ENCODE data around the gene MTARC2. TPM values are rescaled to one million over a fixed set of nuclear protein-coding genes. Genes with fewer than 3 reads are reported as not detected.

The MTARC2 gene
- total RNA-seq, 1 experiment from 2014 or later = 13.3 TPM

DNA sequence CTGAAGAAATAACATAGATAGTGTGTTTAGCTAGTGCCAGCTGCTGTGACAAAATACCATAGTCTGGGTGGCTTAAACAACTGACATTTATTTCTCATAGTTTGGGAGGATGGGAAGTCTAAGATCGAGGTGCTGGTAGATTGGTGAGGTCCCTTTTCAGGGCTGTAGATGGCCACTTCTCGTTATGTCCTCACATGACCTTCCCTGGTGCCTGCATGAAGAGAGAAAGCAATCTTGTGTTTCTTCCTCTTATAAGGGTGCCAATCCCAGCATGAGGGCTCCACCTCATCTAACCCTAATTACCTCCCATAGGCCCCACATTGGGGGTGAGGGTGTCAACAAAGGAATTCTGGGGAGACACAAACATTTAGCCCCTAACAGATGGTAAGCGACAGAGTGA is 9.3 kb downstream of the MTARC2 start:
- ATAC-seq (no peak), DNase-seq (no peak)
- H3K9ac ChIP-seq (ENCODE audit: low read length) = no peak overlapping the region
- H3K27me3 ChIP-seq (ENCODE audit: low read length) = no peaks in the 10 kb centered on the region
- peaks cover 14% of the 10 kb centered on the region for H3K79me2 ChIP-seq (ENCODE audit: low read length)
- H2AFZ ChIP-seq (ENCODE audit: low read length) = no peak overlapping the region
- H3K36me3 ChIP-seq (ENCODE audit: low read depth, low read length) = peaks cover 18% of the 10 kb centered on the region
- intact Hi-C loops (cut with micrococcal nuclease) = no loop called here
- no peaks in the 10 kb centered on the region for H3K9me3 ChIP-seq (ENCODE audit: low read length)
- no peak overlapping the region for H3K27ac ChIP-seq (ENCODE audit: low read length)
- H3K4me3 ChIP-seq (ENCODE audit: low read length) = no peak overlapping the region
- H3K4me2 ChIP-seq (ENCODE audit: low read length) = no peak overlapping the region
- ChIA-PET POLR2A (ENCODE audit: unreplicated experiment) (no interaction called here), CTCF (no interaction called here)
- no peaks in the 10 kb centered on the region for H3K9me2 ChIP-seq (replicated peaks; ENCODE audit: low read length)
- TF ChIP-seq EZH2phosphoT487 (IDR thresholded peaks at IDR 0.05; ENCODE audit: borderline replicate concordance, low read length) = no peak
- TF ChIP-seq, protein P1, sequence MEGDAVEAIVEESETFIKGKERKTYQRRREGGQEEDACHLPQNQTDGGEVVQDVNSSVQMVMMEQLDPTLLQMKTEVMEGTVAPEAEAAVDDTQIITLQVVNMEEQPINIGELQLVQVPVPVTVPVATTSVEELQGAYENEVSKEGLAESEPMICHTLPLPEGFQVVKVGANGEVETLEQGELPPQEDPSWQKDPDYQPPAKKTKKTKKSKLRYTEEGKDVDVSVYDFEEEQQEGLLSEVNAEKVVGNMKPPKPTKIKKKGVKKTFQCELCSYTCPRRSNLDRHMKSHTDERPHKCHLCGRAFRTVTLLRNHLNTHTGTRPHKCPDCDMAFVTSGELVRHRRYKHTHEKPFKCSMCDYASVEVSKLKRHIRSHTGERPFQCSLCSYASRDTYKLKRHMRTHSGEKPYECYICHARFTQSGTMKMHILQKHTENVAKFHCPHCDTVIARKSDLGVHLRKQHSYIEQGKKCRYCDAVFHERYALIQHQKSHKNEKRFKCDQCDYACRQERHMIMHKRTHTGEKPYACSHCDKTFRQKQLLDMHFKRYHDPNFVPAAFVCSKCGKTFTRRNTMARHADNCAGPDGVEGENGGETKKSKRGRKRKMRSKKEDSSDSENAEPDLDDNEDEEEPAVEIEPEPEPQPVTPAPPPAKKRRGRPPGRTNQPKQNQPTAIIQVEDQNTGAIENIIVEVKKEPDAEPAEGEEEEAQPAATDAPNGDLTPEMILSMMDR (conservative IDR thresholded peaks at IDR 0.05; ENCODE audit: low read depth, low read length) = no peak
- no peak for TF ChIP-seq EZH2 (IDR thresholded peaks at IDR 0.05; ENCODE audit: low read length, unreplicated experiment)
- H3K4me1 ChIP-seq (ENCODE audit: insufficient read depth, low read length) = no peaks in the 10 kb centered on the region
- BruUV-seq (replicated peaks) = no TSS peak
- H3F3A ChIP-seq (ENCODE audit: low read length, unreplicated experiment) = no peaks in the 10 kb centered on the region
- no peaks in the 10 kb centered on the region for H4K20me1 ChIP-seq (ENCODE audit: low read length)

GRCh38 chr1:220759147-220759546 is 11.0 kb downstream of the MTARC2 start:
- no peaks in the 10 kb centered on the region for H3K9me3 ChIP-seq (ENCODE audit: low read length)
- H3K9ac ChIP-seq (ENCODE audit: low read length) = no peak overlapping the region
- BruUV-seq (replicated peaks) = no TSS peak
- ATAC-seq (no peak), DNase-seq (no peak)
- intact Hi-C loops (cut with micrococcal nuclease) = no loop called here
- TF ChIP-seq EZH2 (IDR thresholded peaks at IDR 0.05; ENCODE audit: low read length, unreplicated experiment) (no peak), EZH2phosphoT487 (IDR thresholded peaks at IDR 0.05; ENCODE audit: borderline replicate concordance, low read length) (no peak)
- TF ChIP-seq, protein P1 (conservative IDR thresholded peaks at IDR 0.05; ENCODE audit: low read depth, low read length) = no peak
- peaks cover 24% of the 10 kb centered on the region for H3K36me3 ChIP-seq (ENCODE audit: low read depth, low read length)
- ChIA-PET POLR2A (ENCODE audit: unreplicated experiment) (no interaction called here), CTCF (no interaction called here)
- no peaks in the 10 kb centered on the region for H3K9me2 ChIP-seq (replicated peaks; ENCODE audit: low read length)
- H3K4me1 ChIP-seq (ENCODE audit: insufficient read depth, low read length) = no peaks in the 10 kb centered on the region
- no peaks in the 10 kb centered on the region for H4K20me1 ChIP-seq (ENCODE audit: low read length)
- H3F3A ChIP-seq (ENCODE audit: low read length, unreplicated experiment) = no peaks in the 10 kb centered on the region
- no peak overlapping the region for H3K4me2 ChIP-seq (ENCODE audit: low read length)
- no peaks in the 10 kb centered on the region for H3K27me3 ChIP-seq (ENCODE audit: low read length)
- H3K4me3 ChIP-seq (ENCODE audit: low read length) = no peak overlapping the region
- H3K79me2 ChIP-seq (ENCODE audit: low read length) = peaks cover 2% of the 10 kb centered on the region; the same call in 1 of the 2 replicates
- no peak overlapping the region for H2AFZ ChIP-seq (ENCODE audit: low read length)
- no peak overlapping the region for H3K27ac ChIP-seq (ENCODE audit: low read length)

DNA sequence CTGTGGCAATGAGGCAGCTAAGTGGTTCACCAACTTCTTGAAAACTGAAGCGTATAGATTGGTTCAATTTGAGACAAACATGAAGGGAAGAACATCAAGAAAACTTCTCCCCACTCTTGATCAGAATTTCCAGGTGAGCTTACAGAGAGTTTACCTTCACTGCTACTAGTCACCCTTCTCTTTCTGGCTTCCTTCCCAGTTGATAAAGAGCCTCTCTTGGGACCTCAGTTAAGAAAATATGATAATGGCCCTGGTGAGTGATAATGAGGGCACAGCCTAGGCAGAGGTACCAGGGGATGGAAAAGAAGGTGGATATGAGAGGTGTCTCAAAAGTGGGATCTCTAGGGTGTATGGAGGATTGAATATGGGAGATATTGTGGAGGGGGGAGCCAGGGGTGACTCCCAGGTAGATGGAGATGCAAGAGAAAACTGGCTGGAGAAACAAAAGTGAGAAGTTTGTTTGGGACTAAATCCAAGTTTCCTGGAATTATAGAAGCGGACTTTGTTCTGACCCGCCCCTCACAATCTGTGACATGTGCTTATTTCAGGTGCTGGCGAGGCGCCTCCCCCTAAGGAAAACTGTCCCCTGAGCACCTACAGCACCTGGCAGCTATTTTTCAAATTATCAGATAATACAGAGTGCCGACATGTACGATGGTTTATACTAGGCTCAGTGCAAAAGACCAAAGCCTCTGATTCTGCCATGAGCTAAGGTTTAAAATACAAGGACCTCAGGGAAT is 13.7 kb downstream of the MTARC2 start:
- H3K9ac ChIP-seq (ENCODE audit: low read length) = no peak overlapping the region
- TF ChIP-seq, protein P1 (conservative IDR thresholded peaks at IDR 0.05; ENCODE audit: low read depth, low read length) = no peak
- no peak for TF ChIP-seq EZH2phosphoT487 (IDR thresholded peaks at IDR 0.05; ENCODE audit: borderline replicate concordance, low read length)
- no peak for TF ChIP-seq EZH2 (IDR thresholded peaks at IDR 0.05; ENCODE audit: low read length, unreplicated experiment)
- no peak overlapping the region for H3K4me2 ChIP-seq (ENCODE audit: low read length)
- no peaks in the 10 kb centered on the region for H3K9me3 ChIP-seq (ENCODE audit: low read length)
- peaks cover 8% of the 10 kb centered on the region; the same call in 1 of the 2 replicates for H3K36me3 ChIP-seq (ENCODE audit: low read depth, low read length)
- no peak overlapping the region for H2AFZ ChIP-seq (ENCODE audit: low read length)
- no TSS peak for BruUV-seq (replicated peaks)
- no peaks in the 10 kb centered on the region for H4K20me1 ChIP-seq (ENCODE audit: low read length)
- intact Hi-C loops (cut with micrococcal nuclease) = no loop called here
- no peaks in the 10 kb centered on the region for H3K27me3 ChIP-seq (ENCODE audit: low read length)
- no peak overlapping the region for H3K27ac ChIP-seq (ENCODE audit: low read length)
- ATAC-seq (no peak), DNase-seq (no peak)
- no peaks in the 10 kb centered on the region for H3K79me2 ChIP-seq (ENCODE audit: low read length)
- H3K9me2 ChIP-seq (replicated peaks; ENCODE audit: low read length) = no peaks in the 10 kb centered on the region
- no peaks in the 10 kb centered on the region for H3F3A ChIP-seq (ENCODE audit: low read length, unreplicated experiment)
- ChIA-PET POLR2A (ENCODE audit: unreplicated experiment) (interaction anchor here (0.5 kb wide), 1 partner anchor 11 kb away, joined by 3 read pairs; no protein-coding TSS in a partner anchor), CTCF (no interaction called here)
- H3K4me3 ChIP-seq (ENCODE audit: low read length) = no peak overlapping the region
- H3K4me1 ChIP-seq (ENCODE audit: insufficient read depth, low read length) = no peaks in the 10 kb centered on the region

Data from PC-3 (cell line).